ENCODE measurements around the gene COL27A1.

COL27A1 gene

GRCh38 chr9:114206221-114206789 is 51.0 kb downstream of the COL27A1 start:
- no peak for DNase-seq (ENCODE audit: low read depth)

GRCh38 chr9:114207034-114207810 is 51.9 kb downstream of the COL27A1 start:
- no peak for DNase-seq (ENCODE audit: low read depth)

GRCh38 chr9:114207845-114208244 is 52.5 kb downstream of the COL27A1 start:
- no peak for DNase-seq (ENCODE audit: low read depth)

GRCh38 chr9:114209151-114209550 is 53.8 kb downstream of the COL27A1 start:
- DNase-seq (ENCODE audit: low read depth) = no peak

GRCh38 chr9:114210136-114210535 is 54.8 kb downstream of the COL27A1 start:
- no peak for DNase-seq (ENCODE audit: low read depth)

- no peak for DNase-seq (ENCODE audit: low read depth)
These were observed 55.4 kb downstream of the COL27A1 start for GRCh38 chr9:114210691-114211276.

- DNase-seq (ENCODE audit: low read depth) = no peak
These were observed 57.5 kb downstream of the COL27A1 start for GRCh38 chr9:114212826-114213225.

- no peak for DNase-seq (ENCODE audit: low read depth)
These were observed 58.2 kb downstream of the COL27A1 start for GRCh38 chr9:114213566-114213965.

- no peak for DNase-seq (ENCODE audit: low read depth)
These were observed 58.8 kb downstream of the COL27A1 start for GRCh38 chr9:114214181-114214580.

GRCh38 chr9:114214686-114215414 is 59.5 kb downstream of the COL27A1 start:
- DNase-seq (ENCODE audit: low read depth) = no peak

GRCh38 chr9:114216081-114216480 is 60.7 kb downstream of the COL27A1 start:
- no peak for DNase-seq (ENCODE audit: low read depth)

- no peak for DNase-seq (ENCODE audit: low read depth)
These were observed 61.6 kb downstream of the COL27A1 start for GRCh38 chr9:114216976-114217375.

- DNase-seq (ENCODE audit: low read depth) = no peak
These were observed 63.2 kb downstream of the COL27A1 start for GRCh38 chr9:114218264-114219120.

- no peak for DNase-seq (ENCODE audit: low read depth)
These were observed 64.8 kb downstream of the COL27A1 start for GRCh38 chr9:114220061-114220541.

GRCh38 chr9:114221706-114222465 is 66.5 kb downstream of the COL27A1 start:
- no peak for DNase-seq (ENCODE audit: low read depth)

- DNase-seq (ENCODE audit: low read depth) = no peak
These were observed 68.4 kb downstream of the COL27A1 start for GRCh38 chr9:114223564-114224246.

- DNase-seq (ENCODE audit: low read depth) = no peak
These were observed 68.9 kb downstream of the COL27A1 start for GRCh38 chr9:114224247-114224610.

GRCh38 chr9:114225561-114226212 is 70.3 kb downstream of the COL27A1 start:
- DNase-seq (ENCODE audit: low read depth) = no peak

GRCh38 chr9:114226246-114227055 is 71.1 kb downstream of the COL27A1 start:
- DNase-seq (ENCODE audit: low read depth) = no peak

All from activated gamma-delta T cell treated with anti-CD3 and anti-CD28 coated beads, Interleukin-2, amount 50 U/mL, for 16 hours (primary cell).